Measurements from ENCODE around the gene INHBE. TPM values are rescaled to one million over a fixed set of nuclear protein-coding genes. Genes with fewer than 3 reads are reported as not detected.

The INHBE gene
- total RNA-seq, 1 donor from 2014 or later = 0.27 TPM

DNA sequence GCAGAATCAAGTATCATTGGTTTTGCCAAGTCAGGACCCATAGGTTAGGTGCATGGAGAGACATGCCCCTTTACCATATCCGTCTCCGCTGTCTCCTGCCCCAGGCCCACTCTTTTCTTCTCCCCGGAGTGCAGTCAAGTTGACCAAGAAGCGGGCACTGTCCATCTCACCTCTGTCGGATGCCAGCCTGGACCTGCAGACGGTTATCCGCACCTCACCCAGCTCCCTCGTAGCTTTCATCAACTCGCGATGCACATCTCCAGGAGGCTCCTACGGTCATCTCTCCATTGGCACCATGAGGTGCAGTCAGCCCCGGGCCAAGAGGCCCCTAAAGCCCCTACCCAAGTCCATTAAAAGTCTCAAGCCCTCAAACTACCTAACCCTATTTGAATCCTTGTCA, 9.5 kb downstream of the INHBE start:
- H3K9me3 Mint-ChIP-seq = no peaks in the 10 kb centered on the region
- no peak for DNase-seq (ENCODE audit: extremely low spot score, unreplicated experiment)
- H3K27me3 Mint-ChIP-seq = peaks cover 36% of the 10 kb centered on the region

DNA sequence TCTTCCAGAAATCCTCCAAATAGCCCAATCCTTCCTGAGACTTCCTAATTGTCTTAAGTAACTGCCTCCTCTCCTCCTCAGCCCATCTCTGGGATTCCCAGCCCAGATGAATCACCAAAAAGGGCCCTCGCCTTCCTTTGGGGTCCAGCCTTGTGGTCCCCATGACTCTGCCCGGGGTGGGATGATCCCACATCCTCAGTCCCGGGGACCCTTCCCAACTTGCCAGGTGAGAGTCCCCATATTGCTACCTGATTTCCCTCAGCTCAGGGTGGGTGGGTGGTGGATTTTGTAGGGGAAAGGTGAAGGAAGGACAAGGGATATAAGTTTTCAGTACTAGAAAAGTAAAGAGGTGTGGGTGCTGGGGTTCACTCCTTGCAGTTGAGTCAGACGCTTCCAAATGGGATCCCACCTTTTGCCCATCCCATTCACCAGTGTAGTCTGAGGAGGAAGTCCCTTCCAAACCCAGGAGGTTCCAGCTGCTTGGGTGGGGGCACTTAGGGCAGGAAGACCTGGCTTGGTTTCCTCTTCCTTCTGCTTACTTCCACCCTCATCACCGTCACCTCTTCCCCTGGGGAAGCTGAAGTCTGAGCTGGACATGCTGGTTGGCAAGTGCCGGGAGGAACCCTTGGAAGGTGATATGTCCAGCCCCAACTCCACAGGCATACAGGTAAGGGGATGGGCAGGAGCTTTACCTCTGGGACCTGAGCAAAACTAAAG, 10.1 kb downstream of the INHBE start:
- Mint-ChIP-seq H3K4me3 (no peak overlapping the region), H3K27me3 (peaks cover 35% of the 10 kb centered on the region), H3K9me3 (no peaks in the 10 kb centered on the region), H3K4me1 (ENCODE audit: unreplicated experiment) (peaks cover 15% of the 10 kb centered on the region), H3K27ac (no peak overlapping the region), H3K36me3 (no peaks in the 10 kb centered on the region)
- TF ChIP-seq, protein P1, sequence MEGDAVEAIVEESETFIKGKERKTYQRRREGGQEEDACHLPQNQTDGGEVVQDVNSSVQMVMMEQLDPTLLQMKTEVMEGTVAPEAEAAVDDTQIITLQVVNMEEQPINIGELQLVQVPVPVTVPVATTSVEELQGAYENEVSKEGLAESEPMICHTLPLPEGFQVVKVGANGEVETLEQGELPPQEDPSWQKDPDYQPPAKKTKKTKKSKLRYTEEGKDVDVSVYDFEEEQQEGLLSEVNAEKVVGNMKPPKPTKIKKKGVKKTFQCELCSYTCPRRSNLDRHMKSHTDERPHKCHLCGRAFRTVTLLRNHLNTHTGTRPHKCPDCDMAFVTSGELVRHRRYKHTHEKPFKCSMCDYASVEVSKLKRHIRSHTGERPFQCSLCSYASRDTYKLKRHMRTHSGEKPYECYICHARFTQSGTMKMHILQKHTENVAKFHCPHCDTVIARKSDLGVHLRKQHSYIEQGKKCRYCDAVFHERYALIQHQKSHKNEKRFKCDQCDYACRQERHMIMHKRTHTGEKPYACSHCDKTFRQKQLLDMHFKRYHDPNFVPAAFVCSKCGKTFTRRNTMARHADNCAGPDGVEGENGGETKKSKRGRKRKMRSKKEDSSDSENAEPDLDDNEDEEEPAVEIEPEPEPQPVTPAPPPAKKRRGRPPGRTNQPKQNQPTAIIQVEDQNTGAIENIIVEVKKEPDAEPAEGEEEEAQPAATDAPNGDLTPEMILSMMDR (conservative IDR thresholded peaks at IDR 0.05) = no peak
- DNase-seq (ENCODE audit: extremely low spot score, unreplicated experiment) = no peak

More for the DNA sequence above, 9.5 kb downstream of the INHBE start:
- H3K27ac Mint-ChIP-seq = no peak overlapping the region
- no peaks in the 10 kb centered on the region for H3K36me3 Mint-ChIP-seq
- H3K4me3 Mint-ChIP-seq = no peak overlapping the region
- TF ChIP-seq, protein P1 (conservative IDR thresholded peaks at IDR 0.05) = no peak
- H3K4me1 Mint-ChIP-seq (ENCODE audit: unreplicated experiment) = peaks cover 16% of the 10 kb centered on the region

DNA sequence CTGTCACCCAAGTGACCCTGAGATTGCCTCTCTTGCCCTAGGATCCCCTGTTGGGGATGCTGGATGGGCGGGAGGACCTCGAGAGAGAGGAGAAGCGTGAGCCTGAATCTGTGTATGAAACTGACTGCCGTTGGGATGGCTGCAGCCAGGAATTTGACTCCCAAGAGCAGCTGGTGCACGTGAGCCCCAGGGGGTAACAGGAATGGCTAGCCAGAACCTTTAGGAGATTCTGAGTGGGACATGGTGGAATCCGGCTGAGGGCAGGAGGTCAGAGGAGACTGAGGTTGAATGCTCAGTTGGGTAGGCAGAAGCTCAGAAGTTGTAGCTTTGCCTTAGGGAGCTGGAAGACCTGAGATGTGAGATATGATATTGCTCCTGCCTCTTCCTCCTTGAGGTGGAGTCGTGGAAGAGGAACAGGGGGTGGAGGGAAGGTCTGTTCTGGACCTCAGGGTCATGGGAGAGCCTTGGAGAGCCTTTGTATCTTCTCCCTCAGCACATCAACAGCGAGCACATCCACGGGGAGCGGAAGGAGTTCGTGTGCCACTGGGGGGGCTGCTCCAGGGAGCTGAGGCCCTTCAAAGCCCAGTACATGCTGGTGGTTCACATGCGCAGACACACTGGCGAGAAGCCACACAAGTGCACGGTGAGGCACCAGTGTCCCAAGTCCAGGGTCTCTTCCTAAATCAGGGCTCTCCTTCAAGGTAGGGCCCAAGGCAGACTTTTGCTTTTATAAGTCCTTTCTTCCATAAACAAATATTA, 10.8 kb downstream of the INHBE start:
- H3K27me3 Mint-ChIP-seq = peaks cover 32% of the 10 kb centered on the region
- H3K36me3 Mint-ChIP-seq = no peaks in the 10 kb centered on the region
- H3K27ac Mint-ChIP-seq = no peak overlapping the region
- TF ChIP-seq, protein P1 (conservative IDR thresholded peaks at IDR 0.05) = no peak
- peaks cover 11% of the 10 kb centered on the region for H3K4me1 Mint-ChIP-seq (ENCODE audit: unreplicated experiment)
- no peak for DNase-seq (ENCODE audit: extremely low spot score, unreplicated experiment)
- H3K9me3 Mint-ChIP-seq = no peaks in the 10 kb centered on the region
- H3K4me3 Mint-ChIP-seq = no peak overlapping the region

DNA sequence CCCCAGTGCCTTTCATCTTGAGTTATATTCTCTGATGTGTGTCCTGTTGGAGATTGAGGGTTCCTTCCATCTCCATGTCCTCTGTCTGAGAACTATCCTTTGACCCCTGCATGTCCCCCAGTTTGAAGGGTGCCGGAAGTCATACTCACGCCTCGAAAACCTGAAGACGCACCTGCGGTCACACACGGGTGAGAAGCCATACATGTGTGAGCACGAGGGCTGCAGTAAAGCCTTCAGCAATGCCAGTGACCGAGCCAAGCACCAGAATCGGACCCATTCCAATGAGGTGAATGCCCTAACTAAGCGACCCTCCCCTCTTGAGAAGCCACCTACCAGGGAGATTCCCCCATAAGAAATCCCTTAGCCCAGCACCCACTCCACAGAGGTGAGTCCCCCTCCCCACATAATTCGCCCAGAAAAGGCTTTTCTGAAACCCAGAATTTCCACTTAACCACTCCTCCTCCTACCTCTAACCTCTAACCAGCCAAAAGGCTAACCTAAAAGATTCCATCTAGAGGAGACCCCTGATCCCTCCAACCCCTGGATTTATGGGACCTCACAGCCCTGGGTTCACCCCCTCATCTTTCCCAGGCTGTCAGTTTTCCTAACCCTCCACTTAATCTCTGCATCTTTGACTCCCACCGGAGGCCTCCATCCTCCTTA, 12.2 kb downstream of the INHBE start:
- H3K4me1 Mint-ChIP-seq (ENCODE audit: unreplicated experiment) = peaks cover 11% of the 10 kb centered on the region
- TF ChIP-seq, protein P1 (conservative IDR thresholded peaks at IDR 0.05) = no peak
- H3K9me3 Mint-ChIP-seq = no peaks in the 10 kb centered on the region
- no peaks in the 10 kb centered on the region for H3K36me3 Mint-ChIP-seq
- no peak for DNase-seq (ENCODE audit: extremely low spot score, unreplicated experiment)
- H3K27ac Mint-ChIP-seq = no peak overlapping the region
- peaks cover 39% of the 10 kb centered on the region for H3K27me3 Mint-ChIP-seq
- H3K4me3 Mint-ChIP-seq = no peak overlapping the region

DNA sequence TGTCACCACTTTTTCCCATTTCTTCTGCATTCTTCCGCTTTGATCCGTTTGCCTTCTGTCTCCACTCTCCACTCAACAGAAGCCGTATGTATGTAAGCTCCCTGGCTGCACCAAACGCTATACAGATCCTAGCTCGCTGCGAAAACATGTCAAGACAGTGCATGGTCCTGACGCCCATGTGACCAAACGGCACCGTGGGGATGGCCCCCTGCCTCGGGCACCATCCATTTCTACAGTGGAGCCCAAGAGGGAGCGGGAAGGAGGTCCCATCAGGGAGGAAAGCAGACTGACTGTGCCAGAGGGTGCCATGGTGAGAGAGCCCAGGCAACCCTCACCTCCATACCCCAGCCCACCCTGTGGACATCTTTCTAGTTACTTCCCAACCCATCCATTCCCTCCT, 12.8 kb downstream of the INHBE start:
- no peak overlapping the region for H3K27ac Mint-ChIP-seq
- peaks cover 5% of the 10 kb centered on the region for H3K4me1 Mint-ChIP-seq (ENCODE audit: unreplicated experiment)
- TF ChIP-seq, protein P1 (conservative IDR thresholded peaks at IDR 0.05) = no peak
- no peak for DNase-seq (ENCODE audit: extremely low spot score, unreplicated experiment)
- no peaks in the 10 kb centered on the region for H3K9me3 Mint-ChIP-seq
- H3K36me3 Mint-ChIP-seq = no peaks in the 10 kb centered on the region
- no peak overlapping the region for H3K4me3 Mint-ChIP-seq
- H3K27me3 Mint-ChIP-seq = peaks cover 39% of the 10 kb centered on the region

Data from type B pancreatic cell (in vitro differentiated cells).